Activated CD4-positive, alpha-beta T cell treated with anti-CD3 and anti-CD28 coated beads, Interleukin-2, amount 10 ng/mL, durations not matched to agents 7 days and 5 days (primary cell): ENCODE results near the gene DEFB113. TPM values are rescaled to one million over a fixed set of nuclear protein-coding genes. Genes with fewer than 3 reads are reported as not detected.
"Not testable (repeated sequence)": the region's sequence is repeated elsewhere in the genome, so short reads cannot be mapped to it uniquely, and the experiment has no call there.

Source experiments
- CTCF ChIA-PET: fragments of 350-600 bp; sonication (Branson Sonifier 250); formaldehyde crosslinking; loops from one replicate; lab custom pipeline; 2021; ENCODE audit warnings: antibody characterized with exemption; lab: Charles Lee
- POLR2A ChIA-PET: fragments of 350-600 bp; sonication (Branson Sonifier 250); formaldehyde crosslinking; loops from one replicate; lab custom pipeline; 2021; ENCODE audit warnings: antibody characterized with exemption; lab: Charles Lee
- DNase-seq: peaks from one replicate; pipeline ENCODE4 v3.0.0-alpha.2; 2020
- H3K27ac Mint-ChIP-seq: one replicate; pipeline ENCODE4 v1.8.0; 2021; ENCODE audit warnings: mild to moderate bottlenecking, moderate library complexity, mixed read lengths
- H3K27me3 Mint-ChIP-seq: one replicate; pipeline ENCODE4 v1.8.0; 2021; ENCODE audit warnings: mixed read lengths
- H3K36me3 Mint-ChIP-seq: one replicate; pipeline ENCODE4 v1.8.0; 2021; ENCODE audit warnings: low read depth, mixed read lengths
- H3K4me1 Mint-ChIP-seq: one replicate; pipeline ENCODE4 v1.8.0; 2021; ENCODE audit warnings: mixed read lengths
- H3K4me3 Mint-ChIP-seq: one replicate; pipeline ENCODE4 v1.8.0; 2021; ENCODE audit warnings: mild to moderate bottlenecking, moderate library complexity, mixed read lengths
- H3K9me3 Mint-ChIP-seq: one replicate; pipeline ENCODE4 v1.8.0; 2021; ENCODE audit warnings: mixed read lengths
- total RNA-seq, 2 experiments: library from RNA; stranded (reverse); gene quantifications; one replicate each; pipeline ENCODE4 v1.2.3, GENCODE V29; 2021

DEFB113 gene
- total RNA-seq, 2 experiments from 2014 or later, result not detected

GRCh38 chr6:49958180-49958579, 11.2 kb downstream of the DEFB113 start:
- POLR2A ChIA-PET, result no interaction called here
- H3K36me3 Mint-ChIP-seq, result no peaks in the 10 kb centered on the region
- CTCF ChIA-PET, result no interaction called here
- no peaks in the 10 kb centered on the region for H3K4me1 Mint-ChIP-seq
- no peaks in the 10 kb centered on the region for H3K27me3 Mint-ChIP-seq
- no peak for DNase-seq
- H3K4me3 Mint-ChIP-seq, result no peak overlapping the region
- H3K27ac Mint-ChIP-seq, result no peak overlapping the region
- H3K9me3 Mint-ChIP-seq, result peaks cover 7% of the 10 kb centered on the region

- Mint-ChIP-seq H3K4me1 (no peaks in the 10 kb centered on the region), H3K27me3 (no peaks in the 10 kb centered on the region), H3K36me3 (no peaks in the 10 kb centered on the region), H3K27ac (no peak overlapping the region), H3K4me3 (no peak overlapping the region), H3K9me3 (peaks cover 7% of the 10 kb centered on the region)
- ChIA-PET CTCF (no interaction called here), POLR2A (no interaction called here)
- DNase-seq, result no peak
Observed at GRCh38 chr6:49955847-49956246, 13.6 kb downstream of the DEFB113 start.

DNA sequence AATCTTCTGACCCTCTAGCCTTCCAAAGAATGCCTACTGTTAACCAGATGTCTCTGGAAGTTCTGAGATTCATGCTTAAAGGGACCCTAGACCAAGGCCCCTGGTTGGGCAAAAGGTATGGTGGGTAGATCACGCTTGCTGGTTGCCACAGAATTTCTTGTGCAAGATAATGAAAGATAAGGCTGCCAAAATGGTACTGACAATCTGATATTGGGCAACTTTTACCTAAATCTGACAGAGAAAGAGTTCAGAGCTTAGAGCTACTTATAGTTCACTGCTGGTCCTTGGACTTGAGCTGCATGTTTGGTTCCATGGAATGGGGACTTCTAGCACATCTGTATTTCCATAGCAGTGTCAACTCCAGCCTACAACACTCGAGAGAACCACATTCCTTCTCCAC, 17.5 kb downstream of the DEFB113 start:
- H3K4me1 Mint-ChIP-seq, result no peaks in the 10 kb centered on the region
- ChIA-PET CTCF (no interaction called here), POLR2A (no interaction called here)
- no peak for DNase-seq
- no peaks in the 10 kb centered on the region for H3K27me3 Mint-ChIP-seq
- H3K9me3 Mint-ChIP-seq, result peaks cover 4% of the 10 kb centered on the region
- no peaks in the 10 kb centered on the region for H3K36me3 Mint-ChIP-seq
- no peak overlapping the region for H3K27ac Mint-ChIP-seq
- H3K4me3 Mint-ChIP-seq, result no peak overlapping the region

GRCh38 chr6:49950415-49950751, 19.0 kb downstream of the DEFB113 start:
- DNase-seq, result no peak
- Mint-ChIP-seq H3K27me3 (no peaks in the 10 kb centered on the region), H3K9me3 (peaks cover 4% of the 10 kb centered on the region), H3K36me3 (no peaks in the 10 kb centered on the region), H3K4me3 (no peak overlapping the region), H3K4me1 (no peaks in the 10 kb centered on the region), H3K27ac (no peak overlapping the region)
- ChIA-PET POLR2A (no interaction called here), CTCF (no interaction called here)

GRCh38 chr6:49949062-49949461, 20.4 kb downstream of the DEFB113 start:
- no peak overlapping the region for H3K4me3 Mint-ChIP-seq
- no peaks in the 10 kb centered on the region for H3K27me3 Mint-ChIP-seq
- no peaks in the 10 kb centered on the region for H3K4me1 Mint-ChIP-seq
- H3K36me3 Mint-ChIP-seq, result no peaks in the 10 kb centered on the region
- ChIA-PET CTCF (no interaction called here), POLR2A (no interaction called here)
- no peak overlapping the region for H3K27ac Mint-ChIP-seq
- no peak for DNase-seq
- peaks cover 4% of the 10 kb centered on the region for H3K9me3 Mint-ChIP-seq

DNA sequence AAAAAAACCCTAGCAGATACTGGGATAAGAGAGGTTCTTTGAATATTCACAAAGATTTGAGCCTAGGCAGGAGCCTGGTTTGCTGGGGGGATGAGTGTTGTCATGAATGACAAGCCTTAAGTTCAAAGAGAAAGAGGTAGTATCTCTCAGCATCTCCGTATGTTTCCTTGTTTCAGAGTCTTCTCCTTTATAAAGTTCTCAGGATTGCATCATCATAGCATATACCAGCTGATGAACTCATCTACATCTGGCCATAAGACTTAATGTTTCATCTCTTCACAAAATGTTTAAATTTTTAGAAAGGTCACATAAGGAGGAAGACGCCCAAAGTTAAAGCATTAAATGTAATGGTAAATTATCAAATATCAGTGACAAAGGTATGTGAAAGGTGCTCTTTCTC, 22.6 kb downstream of the DEFB113 start:
- Mint-ChIP-seq H3K36me3 (no peaks in the 10 kb centered on the region), H3K9me3 (peaks cover 4% of the 10 kb centered on the region), H3K27ac (no peak overlapping the region), H3K27me3 (no peaks in the 10 kb centered on the region), H3K4me3 (no peak overlapping the region), H3K4me1 (no peaks in the 10 kb centered on the region)
- ChIA-PET POLR2A (no interaction called here), CTCF (no interaction called here)
- no peak for DNase-seq

DNA sequence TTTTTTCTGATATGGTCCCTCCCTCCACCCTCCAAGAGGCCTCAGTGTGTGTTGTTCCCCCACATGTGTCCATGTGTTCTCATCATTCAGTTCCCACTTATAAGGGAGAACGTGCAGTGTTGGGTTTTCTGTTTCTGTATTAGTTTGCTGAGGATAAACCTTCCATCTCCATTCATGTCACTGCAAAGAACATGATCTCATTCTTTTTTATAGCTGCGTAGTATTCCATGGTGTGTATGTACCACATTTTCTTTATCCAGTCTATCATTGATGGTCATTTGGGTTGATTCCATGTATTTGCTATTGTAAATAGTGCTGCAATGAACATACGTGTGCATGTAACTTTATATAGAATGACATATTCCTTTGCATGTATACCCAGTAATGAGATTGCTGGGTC, 25.4 kb downstream of the DEFB113 start:
- H3K9me3 Mint-ChIP-seq, H3K4me3 Mint-ChIP-seq, POLR2A ChIA-PET, CTCF ChIA-PET, DNase-seq, H3K4me1 Mint-ChIP-seq, H3K27ac Mint-ChIP-seq, H3K27me3 Mint-ChIP-seq, H3K36me3 Mint-ChIP-seq: not testable (repeated sequence)

- no peak overlapping the region for H3K27ac Mint-ChIP-seq
- H3K9me3 Mint-ChIP-seq, result no peaks in the 10 kb centered on the region
- ChIA-PET POLR2A (no interaction called here), CTCF (no interaction called here)
- no peaks in the 10 kb centered on the region for H3K4me1 Mint-ChIP-seq
- no peaks in the 10 kb centered on the region for H3K27me3 Mint-ChIP-seq
- H3K36me3 Mint-ChIP-seq, result no peaks in the 10 kb centered on the region
- DNase-seq, result no peak
- no peak overlapping the region for H3K4me3 Mint-ChIP-seq
Observed at GRCh38 chr6:49939993-49940498, 29.4 kb downstream of the DEFB113 start.

- CTCF ChIA-PET, result no interaction called here
- no peaks in the 10 kb centered on the region for H3K27me3 Mint-ChIP-seq
- no peaks in the 10 kb centered on the region for H3K4me1 Mint-ChIP-seq
- no peak overlapping the region for H3K4me3 Mint-ChIP-seq
- POLR2A ChIA-PET, result no interaction called here
- DNase-seq, result no peak
- no peaks in the 10 kb centered on the region for H3K9me3 Mint-ChIP-seq
- H3K36me3 Mint-ChIP-seq, result no peaks in the 10 kb centered on the region
- no peak overlapping the region for H3K27ac Mint-ChIP-seq
Observed at GRCh38 chr6:49937811-49938210, 31.6 kb downstream of the DEFB113 start.

DNA sequence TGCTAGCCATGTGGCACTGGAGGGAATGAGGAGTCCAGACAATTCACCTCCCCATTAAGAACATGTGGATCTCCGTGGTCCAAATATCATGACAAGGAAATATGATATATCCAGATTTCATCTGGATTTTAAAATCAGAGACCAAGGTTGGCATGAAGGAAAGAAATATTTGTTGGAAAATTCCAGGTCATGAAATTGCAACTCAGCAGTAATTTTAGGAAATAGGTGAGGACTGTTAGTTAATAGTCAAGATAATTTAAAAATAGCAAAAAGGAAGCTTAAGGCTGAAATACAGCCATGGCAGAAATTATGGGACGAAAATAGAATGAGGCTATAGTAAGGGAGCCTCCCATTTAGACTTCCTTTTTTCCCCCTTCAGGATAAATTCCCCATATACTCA, 32.4 kb downstream of the DEFB113 start:
- Mint-ChIP-seq H3K36me3 (no peaks in the 10 kb centered on the region), H3K27ac (no peak overlapping the region), H3K9me3 (no peaks in the 10 kb centered on the region), H3K4me1 (no peaks in the 10 kb centered on the region), H3K27me3 (no peaks in the 10 kb centered on the region), H3K4me3 (no peak overlapping the region)
- CTCF ChIA-PET, result no interaction called here
- POLR2A ChIA-PET, result no interaction called here
- DNase-seq, result no peak

GRCh38 chr6:49935387-49935786, 34.0 kb downstream of the DEFB113 start:
- Mint-ChIP-seq H3K4me1 (no peaks in the 10 kb centered on the region), H3K9me3 (no peaks in the 10 kb centered on the region), H3K27me3 (no peaks in the 10 kb centered on the region), H3K27ac (no peak overlapping the region), H3K36me3 (no peaks in the 10 kb centered on the region), H3K4me3 (no peak overlapping the region)
- POLR2A ChIA-PET, result no interaction called here
- no peak for DNase-seq
- CTCF ChIA-PET, result no interaction called here

DNA sequence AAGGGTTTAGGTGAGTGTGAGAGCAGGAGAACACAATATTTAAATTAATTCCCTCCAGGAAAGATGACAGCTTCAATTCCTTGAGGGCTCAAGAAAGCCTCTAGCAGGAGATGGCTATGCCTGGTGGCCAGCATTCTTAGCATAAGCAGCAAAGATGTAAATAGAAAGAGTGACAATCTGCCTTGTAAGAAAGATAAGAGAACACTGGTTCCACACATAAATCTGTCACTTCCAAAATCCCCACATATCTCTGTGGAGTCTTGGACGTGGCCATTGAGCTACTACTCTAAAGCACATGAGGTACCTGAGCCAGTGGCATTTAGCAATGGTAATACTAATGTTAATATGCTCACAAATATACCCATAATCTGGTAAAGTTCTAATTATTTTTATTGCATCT, 34.7 kb downstream of the DEFB113 start:
- Mint-ChIP-seq H3K4me1 (no peaks in the 10 kb centered on the region), H3K36me3 (no peaks in the 10 kb centered on the region), H3K4me3 (no peak overlapping the region), H3K27ac (no peak overlapping the region), H3K27me3 (no peaks in the 10 kb centered on the region), H3K9me3 (no peaks in the 10 kb centered on the region)
- POLR2A ChIA-PET, result no interaction called here
- no peak for DNase-seq
- CTCF ChIA-PET, result no interaction called here

- ChIA-PET POLR2A (no interaction called here), CTCF (no interaction called here)
- H3K4me1 Mint-ChIP-seq, result no peaks in the 10 kb centered on the region
- no peak for DNase-seq
- no peak overlapping the region for H3K27ac Mint-ChIP-seq
- no peaks in the 10 kb centered on the region for H3K9me3 Mint-ChIP-seq
- no peaks in the 10 kb centered on the region for H3K27me3 Mint-ChIP-seq
- H3K36me3 Mint-ChIP-seq, result no peaks in the 10 kb centered on the region
- no peak overlapping the region for H3K4me3 Mint-ChIP-seq
Observed at GRCh38 chr6:49933526-49933925, 35.9 kb downstream of the DEFB113 start.

DNA sequence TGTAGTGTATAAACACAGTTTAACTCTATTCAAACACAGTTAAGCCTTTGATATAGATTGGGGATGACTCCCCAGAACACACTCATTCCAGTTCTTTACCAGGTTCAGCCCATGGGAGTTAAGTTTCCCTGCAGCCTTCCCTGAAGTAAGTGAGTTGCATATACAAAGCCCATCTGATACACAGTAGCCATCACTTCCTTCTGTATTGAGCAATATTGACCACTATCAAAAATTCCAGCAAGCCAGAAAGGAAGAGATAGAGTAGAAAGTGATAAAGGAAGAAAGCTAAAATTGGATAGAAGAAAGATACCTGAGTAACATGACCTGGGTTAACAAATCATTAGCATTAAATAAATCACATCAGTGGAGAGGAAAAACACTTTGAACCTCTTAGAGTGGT, 40.1 kb downstream of the DEFB113 start:
- Mint-ChIP-seq H3K9me3 (no peaks in the 10 kb centered on the region), H3K4me1 (no peaks in the 10 kb centered on the region), H3K4me3 (no peak overlapping the region), H3K27ac (no peak overlapping the region), H3K36me3 (no peaks in the 10 kb centered on the region), H3K27me3 (no peaks in the 10 kb centered on the region)
- CTCF ChIA-PET, result interaction anchor here (0.7 kb wide), 1 partner anchor 224 kb away, joined by 3 read pairs; no protein-coding TSS in a partner anchor
- POLR2A ChIA-PET, result no interaction called here
- no peak for DNase-seq
